ENCODE results near the gene DDA1. TPM values are rescaled to one million over a fixed set of nuclear protein-coding genes. Genes with fewer than 3 reads are reported as not detected.

Gene DDA1
- total and polyA plus RNA-seq, 2 of the 13 experiments (the other 11 are each of a cell fraction or from before 2014, with no cell fraction given): 24.5 to 26.0 TPM

GRCh38 chr19:17346109-17346671 is 36.8 kb downstream of the DDA1 start (continued):
- TF ChIP-seq MLX (CRISPR knock-in tag; IDR thresholded peaks at IDR 0.05) (no peak), ZNF883 (CRISPR knock-in tag; IDR thresholded peaks at IDR 0.05; ENCODE audit: not compliant biosample characterization) (no peak), HNF4A (CRISPR knock-in tag; IDR thresholded peaks at IDR 0.05) (no peak), ZNF331 (CRISPR knock-in tag; IDR thresholded peaks at IDR 0.05) (no peak), JUND (CRISPR knock-in tag; IDR thresholded peaks at IDR 0.05) (no peak), ZNF576 (CRISPR knock-in tag; IDR thresholded peaks at IDR 0.05) (no peak), REXO4 (CRISPR knock-in tag; IDR thresholded peaks at IDR 0.05; ENCODE audit: borderline replicate concordance) (no peak), KLF16 (CRISPR knock-in tag; IDR thresholded peaks at IDR 0.05) (0 out of 4 replicates have a peak, but pooled peaks of 1 of the 2 experiments have one; percentile 25), SP140L (CRISPR knock-in tag; IDR thresholded peaks at IDR 0.05; ENCODE audit: borderline replicate concordance) (no peak), ZSCAN20 (CRISPR knock-in tag; IDR thresholded peaks at IDR 0.05; ENCODE audit: borderline replicate concordance) (no peak), LCORL (IDR thresholded peaks at IDR 0.05) (no peak), LCORL (CRISPR knock-in tag; IDR thresholded peaks at IDR 0.05) (no peak), CBX2 (IDR thresholded peaks at IDR 0.05; ENCODE audit: low read depth, low read length) (no peak), CBX2 (CRISPR knock-in tag; IDR thresholded peaks at IDR 0.05; ENCODE audit: low read depth) (no peak), ZNF709 (CRISPR knock-in tag; IDR thresholded peaks at IDR 0.05) (0 out of 2 replicates have a peak, but pooled peaks have one; percentile 25), MEIS1 (CRISPR knock-in tag; IDR thresholded peaks at IDR 0.05; ENCODE audit: borderline replicate concordance) (no peak), ZNF777 (CRISPR knock-in tag; IDR thresholded peaks at IDR 0.05) (no peak), ARID2 (CRISPR knock-in tag; IDR thresholded peaks at IDR 0.05; ENCODE audit: borderline replicate concordance) (no peak), CEBPZ (IDR thresholded peaks at IDR 0.05; ENCODE audit: low read length) (no peak), ZNF101 (CRISPR knock-in tag; IDR thresholded peaks at IDR 0.05; ENCODE audit: borderline replicate concordance, low read depth) (no peak), ZFYVE20 (CRISPR knock-in tag; IDR thresholded peaks at IDR 0.05; ENCODE audit: borderline replicate concordance, low read depth) (no peak), ZNF430 (CRISPR knock-in tag; IDR thresholded peaks at IDR 0.05) (no peak; the same call in 1 of the 2 replicates), ZNF280B (CRISPR knock-in tag; IDR thresholded peaks at IDR 0.05; ENCODE audit: borderline replicate concordance) (peak; percentile 71), HOXA5 (CRISPR knock-in tag; IDR thresholded peaks at IDR 0.05) (0 out of 2 replicates have a peak, but pooled peaks have one; percentile 65)
